Neural cell (in vitro differentiated cells): ENCODE results near the gene P2RX4. TPM values are rescaled to one million over a fixed set of nuclear protein-coding genes. Genes with fewer than 3 reads are reported as not detected.
"Not testable (repeated sequence)": the region's sequence is repeated elsewhere in the genome, so short reads cannot be mapped to it uniquely, and the experiment has no call there.

Experiments
- H2AFZ ChIP-seq: fragments of 200-600, 300-800 bp; sonication (generic), shearing (Covaris generic); 2 replicates; pipeline ENCODE4 v1.6.0; 2014; ENCODE audit warnings: low read depth, mild to moderate bottlenecking, antibody characterized with exemption, low read length, moderate library complexity
- H3F3A ChIP-seq: fragments of 200-600 bp; shearing (Covaris generic); 2 replicates; pipeline ENCODE4 v1.6.1; 2016; ENCODE audit warnings: mild to moderate bottlenecking, moderate library complexity, mixed read lengths, antibody characterized with exemption, low read length; ENCODE audit not compliant: insufficient read depth, poor library complexity, severe bottlenecking
- H3K27ac ChIP-seq: fragments of 200-600, 300-800 bp; sonication (generic), shearing (Covaris generic); 2 replicates; pipeline ENCODE4 v1.5.1; 2014; ENCODE audit warnings: mild to moderate bottlenecking, low read length, moderate library complexity
- H3K27me3 ChIP-seq: fragments of 300-800, 200-600 bp; sonication (generic), shearing (Covaris generic); 2 replicates; pipeline ENCODE4 v1.6.0; 2014; ENCODE audit warnings: mild to moderate bottlenecking, low read depth, low read length, moderate library complexity; ENCODE audit not compliant: insufficient read depth
- H3K36me3 ChIP-seq: fragments of 300-800, 200-600 bp; sonication (generic), shearing (Covaris generic); 2 replicates; pipeline ENCODE4 v1.5.1; 2014; ENCODE audit warnings: mild to moderate bottlenecking, antibody characterized with exemption, low read length, moderate library complexity; ENCODE audit not compliant: insufficient read depth
- H3K4me2 ChIP-seq: fragments of 300-800, 200-600 bp; sonication (generic), shearing (Covaris generic); 2 replicates; pipeline ENCODE4 v1.6.0; 2014; ENCODE audit warnings: mild to moderate bottlenecking, low read length
- H3K4me3 ChIP-seq: fragments of 300-800, 200-600 bp; sonication (generic), shearing (Covaris generic); 2 replicates; pipeline ENCODE4 v1.5.1; 2014; ENCODE audit warnings: mild to moderate bottlenecking, low read length, moderate library complexity
- H3K79me2 ChIP-seq: fragments of 200-600 bp; shearing (Covaris generic); replicated peaks from 2 replicates; pipeline ENCODE4 v1.6.0; 2014; ENCODE audit warnings: mild to moderate bottlenecking, low read length, moderate library complexity; ENCODE audit not compliant: insufficient read depth
- H3K9ac ChIP-seq: fragments of 300-800, 200-600 bp; sonication (generic), shearing (Covaris generic); 2 replicates; pipeline ENCODE4 v1.6.1; 2016; ENCODE audit warnings: mild to moderate bottlenecking, low read length, mixed read lengths
- H3K9me2 ChIP-seq: fragments of 200-600 bp; shearing (Covaris generic); 2 replicates; pipeline ENCODE4 v1.6.1; 2016; ENCODE audit warnings: mild to moderate bottlenecking, low read length, mixed read lengths; ENCODE audit not compliant: insufficient read depth
- H3K9me3 ChIP-seq: fragments of 200-600, 300-800 bp; sonication (generic), shearing (Covaris generic); 2 replicates; pipeline ENCODE4 v1.6.1; 2016; ENCODE audit warnings: mild to moderate bottlenecking, mixed run types, low read length, moderate library complexity, mixed read lengths
- H4K20me1 ChIP-seq: fragments of 200-600 bp; shearing (Covaris generic); 2 replicates; pipeline ENCODE4 v1.6.1; 2016; ENCODE audit warnings: mild to moderate bottlenecking, mixed run types; ENCODE audit not compliant: insufficient read depth
- CTCF ChIP-seq: fragments of 450-650 bp; IDR thresholded peaks from 2 replicates; pipeline ENCODE4 v1.5.1; 2014; ENCODE audit warnings: antibody characterized with exemption, mild to moderate bottlenecking, moderate library complexity; ENCODE audit not compliant: poor library complexity, severe bottlenecking
- EP300 ChIP-seq: fragments of 450-650 bp; conservative IDR thresholded peaks from 2 replicates; pipeline ENCODE4 v1.6.1; 2014; ENCODE audit warnings: antibody characterized with exemption, mild to moderate bottlenecking, moderate library complexity; ENCODE audit not compliant: poor library complexity, severe bottlenecking
- EZH2 ChIP-seq: fragments of 200-600, 300-800 bp; shearing (Covaris generic), sonication (generic); IDR thresholded peaks from 2 replicates; pipeline ENCODE4 v1.6.1; 2014; ENCODE audit warnings: antibody characterized with exemption, low read length, borderline replicate concordance, mild to moderate bottlenecking; ENCODE audit not compliant: insufficient read depth, poor library complexity, severe bottlenecking
- MXI1 ChIP-seq: fragments of 450-650 bp; conservative IDR thresholded peaks from 2 replicates; pipeline ENCODE4 v1.6.1; 2014; ENCODE audit warnings: antibody characterized with exemption, mild to moderate bottlenecking; ENCODE audit not compliant: poor library complexity, severe bottlenecking
- POLR2AphosphoS5 ChIP-seq: IDR thresholded peaks from 2 replicates; pipeline ENCODE4 v1.6.1; 2012
- RAD21 ChIP-seq: fragments of 450-650 bp; conservative IDR thresholded peaks from 2 replicates; pipeline ENCODE4 v1.6.1; 2014; ENCODE audit warnings: antibody characterized with exemption, mild to moderate bottlenecking, moderate library complexity
- REST ChIP-seq: IDR thresholded peaks from 2 replicates; pipeline ENCODE4 v1.6.1; 2012; ENCODE audit warnings: borderline replicate concordance
- SMC3 ChIP-seq: fragments of 450-650 bp; conservative IDR thresholded peaks from 2 replicates; pipeline ENCODE4 v1.6.1; 2014; ENCODE audit warnings: antibody characterized with exemption, mild to moderate bottlenecking, moderate library complexity; ENCODE audit not compliant: poor library complexity
- TAF1 ChIP-seq: IDR thresholded peaks from 2 replicates; pipeline ENCODE4 v1.6.1; 2012; ENCODE audit warnings: low read depth
- polyA plus RNA-seq: library from polyadenylated mRNA; depleted of rRNA; stranded (reverse); fragments of >200 nt; gene quantifications from 2 replicates; pipeline ENCODE4 v1.2.3, GENCODE V29; 2014

Gene P2RX4
- polyA plus RNA-seq, 1 donor from 2014 or later, result 5.8 TPM

GRCh38 chr12:121255433-121255832, 45.5 kb downstream of the P2RX4 start:
- Histone ChIP-seq H3K9me3 (no peaks in the 10 kb centered on the region), H3F3A (no peaks in the 10 kb centered on the region), H3K27me3 (no peaks in the 10 kb centered on the region), H3K36me3 (peaks cover 9% of the 10 kb centered on the region), H3K9ac (no peak overlapping the region), H4K20me1 (no peaks in the 10 kb centered on the region), H3K79me2 (no peaks in the 10 kb centered on the region), H3K9me2 (no peaks in the 10 kb centered on the region), H3K4me2 (no peak overlapping the region), H3K27ac (no peak overlapping the region), H2AFZ (no peak overlapping the region), H3K4me3 (no peak overlapping the region)
- no peak for TF ChIP-seq SMC3
- TF ChIP-seq CTCF, result no peak
- TF ChIP-seq MXI1, result no peak
- TF ChIP-seq POLR2AphosphoS5, result no peak
- TF ChIP-seq RAD21, result no peak
- no peak for TF ChIP-seq EZH2
- TF ChIP-seq REST, result no peak
- no peak for TF ChIP-seq TAF1
- TF ChIP-seq EP300, result no peak

GRCh38 chr12:121257704-121258449, 47.9 kb downstream of the P2RX4 start:
- H3K9me2 ChIP-seq, H3K4me3 ChIP-seq, H2AFZ ChIP-seq, H3K4me2 ChIP-seq, H3K9me3 ChIP-seq, H3K27me3 ChIP-seq, H4K20me1 ChIP-seq, H3K36me3 ChIP-seq, H3K9ac ChIP-seq, H3F3A ChIP-seq, H3K27ac ChIP-seq, H3K79me2 ChIP-seq: not testable (repeated sequence)

- Histone ChIP-seq H3K27ac (no peak overlapping the region), H3K9me2 (no peaks in the 10 kb centered on the region), H2AFZ (no peak overlapping the region), H3K79me2 (no peaks in the 10 kb centered on the region), H3K9me3 (no peaks in the 10 kb centered on the region), H3K4me3 (no peak overlapping the region), H4K20me1 (no peaks in the 10 kb centered on the region), H3F3A (no peaks in the 10 kb centered on the region), H3K36me3 (no peaks in the 10 kb centered on the region), H3K4me2 (no peak overlapping the region), H3K27me3 (no peaks in the 10 kb centered on the region), H3K9ac (no peak overlapping the region)
- TF ChIP-seq SMC3, result no peak
- TF ChIP-seq REST, result no peak
- TF ChIP-seq TAF1, result no peak
- TF ChIP-seq RAD21, result no peak
- no peak for TF ChIP-seq MXI1
- TF ChIP-seq EZH2, result no peak
- no peak for TF ChIP-seq EP300
- TF ChIP-seq CTCF, result no peak
- no peak for TF ChIP-seq POLR2AphosphoS5
These were observed 49.1 kb downstream of the P2RX4 start for GRCh38 chr12:121259074-121259473.
